Thyroid gland (tissue), 4 donors: Measurements from ENCODE around the gene CACNA1I. TPM values are rescaled to one million over a fixed set of nuclear protein-coding genes. Genes with fewer than 3 reads are reported as not detected.
A peak's percentile ranks its signal among the peaks of the same experiment; 100 is the strongest.

Source experiments
- DNase-seq, 2 donors: peaks; one replicate each; pipeline ENCODE4 v3.0.0-alpha.2; 2019
- H3K27ac ChIP-seq, 3 donors: fragments of 200-600 bp; sonication (generic); 1 replicate in 2 of 3; 2 replicates in 1 of 3; pipeline ENCODE4 v1.5.1; 2016 to 2019; ENCODE audit warnings: mild to moderate bottlenecking in 1 of 3, moderate library complexity in 1 of 3
- H3K27me3 ChIP-seq: fragments of 200-600 bp; sonication (generic); one replicate; pipeline ENCODE4 v1.5.1; 2019
- H3K36me3 ChIP-seq, 2 donors: fragments of 200-600 bp; sonication (generic); one replicate each; pipeline ENCODE4 v1.5.1; 2016 to 2019
- H3K4me1 ChIP-seq, 2 donors: fragments of 200-600 bp; sonication (generic); one replicate each; pipeline ENCODE4 v1.5.1; 2017 to 2019
- H3K4me3 ChIP-seq, 3 donors: fragments of 200-600 bp; sonication (generic); replicated peaks in 1 of 3; 1 replicate in 2 of 3; 2 replicates in 1 of 3; pipeline ENCODE4 v1.5.1; 2016; ENCODE audit warnings: mild to moderate bottlenecking in 1 of 3
- H3K9me3 ChIP-seq: fragments of 200-600 bp; sonication (generic); one replicate; pipeline ENCODE4 v1.5.1; 2017
- CTCF ChIP-seq, 6 experiments: fragments of 200-600 bp in 3 of 6; fragments of 450-650 bp in 3 of 6; sonication (generic) in 3 of 6; IDR thresholded peaks; one replicate each; pipeline ENCODE4 v1.5.1; 2016 to 2019; ENCODE audit warnings: antibody characterized with exemption in 6 of 6, mild to moderate bottlenecking in 2 of 6, inconsistent platforms in 1 of 6, moderate library complexity in 1 of 6
- POLR2A ChIP-seq, 2 donors: fragments of 450-650 bp; IDR thresholded peaks; one replicate each; pipeline ENCODE4 v1.6.1; 2017; ENCODE audit warnings: antibody characterized with exemption in 2 of 2, mild to moderate bottlenecking in 2 of 2, moderate library complexity in 1 of 2
- WGBS, 2 donors: methylation state at CpG; one replicate each; pipeline ENCODE4 v1.1.5; 2017; 5-methylcytosine and 5-hydroxymethylcytosine counted together
- intact Hi-C: fragments of 100-400 bp; cut with DNase I; formaldehyde crosslinking; loops from one replicate; pipeline ENCODE4 v1.15.1; 2023
- total RNA-seq, 4 donors: library from RNA; depleted of rRNA; stranded (reverse); fragments of >200 nt; gene quantifications; one replicate each; pipeline ENCODE4 v1.2.3, GENCODE V29; 2016

CACNA1I gene
- total RNA-seq, 4 donors from 2014 or later, result 3.7 to 10.7 (median 6.4) TPM

- Histone ChIP-seq H3K27ac (peak overlapping the region in 1 of 3 donors; percentile 33), H3K4me1 (peaks cover 41 to 57% of the 10 kb centered on the region in 2 donors), H3K36me3 (peaks cover 9 to 23% of the 10 kb centered on the region in 2 donors), H3K9me3 (no peaks in the 10 kb centered on the region), H3K27me3 (no peaks in the 10 kb centered on the region), H3K4me3 (no peak overlapping the region)
- no peak for TF ChIP-seq CTCF (IDR thresholded peaks at IDR 0.05)
- TF ChIP-seq POLR2A (IDR thresholded peaks at IDR 0.05), result no peak
- intact Hi-C loops, result loop anchor here (5.0 to 10.0 kb wide), 4 partner anchors 36 to 356 kb away; partner anchors contain the start of genes PDGFB and SYNGR1
- WGBS, 2 donors, result 72 to 81% methylated on average over 9 to 12 of the region's 12 CpGs
- no peak for DNase-seq
Observed at GRCh38 chr22:39528080-39528661, 42.4 kb upstream of the CACNA1I start.

- Histone ChIP-seq H3K27ac (peak overlapping the region in 2 of 3 donors; percentile 33 to 47), H3K4me1 (peaks cover 40 to 52% of the 10 kb centered on the region in 2 donors), H3K4me3 (no peak overlapping the region), H3K9me3 (no peaks in the 10 kb centered on the region), H3K27me3 (no peaks in the 10 kb centered on the region), H3K36me3 (peaks cover 7 to 18% of the 10 kb centered on the region in 2 donors)
- intact Hi-C loops, result loop anchor here (5.0 to 10.0 kb wide), 4 partner anchors 37 to 357 kb away; partner anchors contain the start of genes PDGFB and SYNGR1
- DNase-seq, result peak; percentile 90 to 92
- TF ChIP-seq CTCF (IDR thresholded peaks at IDR 0.05) (peak; percentile 90 to 98 (median 96)), POLR2A (IDR thresholded peaks at IDR 0.05) (peak in 1 of 2 donors; percentile 16)
- WGBS, 2 donors, result 20 to 33% methylated on average over 11 to 29 of the region's 32 CpGs
Observed at GRCh38 chr22:39528681-39529486, 41.7 kb upstream of the CACNA1I start.

- DNase-seq, result no peak
- WGBS, 2 donors, result 63 to 77% methylated on average over 4 to 15 of the region's 17 CpGs
- Histone ChIP-seq H3K27ac (peak overlapping the region in 2 of 3 donors; percentile 35 to 47), H3K4me1 (peaks cover 39 to 48% of the 10 kb centered on the region in 2 donors), H3K27me3 (no peaks in the 10 kb centered on the region), H3K9me3 (no peaks in the 10 kb centered on the region), H3K36me3 (peaks cover 1 to 12% of the 10 kb centered on the region in 2 donors), H3K4me3 (no peak overlapping the region)
- intact Hi-C loops, result loop anchor here (5.0 to 10.0 kb wide), 4 partner anchors 37 to 357 kb away; partner anchors contain the start of genes PDGFB and SYNGR1
- TF ChIP-seq CTCF (IDR thresholded peaks at IDR 0.05) (peak in 1 of 6 experiments; percentile 2), POLR2A (IDR thresholded peaks at IDR 0.05) (no peak)
Observed at GRCh38 chr22:39529487-39529851, 41.1 kb upstream of the CACNA1I start.

GRCh38 chr22:39530116-39530515 lies 40.4 kb upstream of the CACNA1I start:
- Histone ChIP-seq H3K27ac (peak overlapping the region in 1 of 3 donors; percentile 47), H3K4me1 (peaks cover 40 to 51% of the 10 kb centered on the region in 2 donors), H3K36me3 (peaks cover 0 to 9% of the 10 kb centered on the region in 2 donors), H3K27me3 (no peaks in the 10 kb centered on the region), H3K9me3 (no peaks in the 10 kb centered on the region), H3K4me3 (no peak overlapping the region)
- intact Hi-C loops, result loop anchor here (5.0 kb wide), 1 partner anchor 817 kb away; the partner anchor contains the start of gene ADSL
- WGBS, 2 donors, result 85 to 88% methylated on average over 6 of the region's 6 CpGs
- no peak for DNase-seq
- no peak for TF ChIP-seq POLR2A (IDR thresholded peaks at IDR 0.05)
- TF ChIP-seq CTCF (IDR thresholded peaks at IDR 0.05), result no peak
